Fibroblast of gingiva (primary cell): ENCODE measurements around the gene PRKCG.
A peak's percentile ranks its signal among the peaks of the same experiment; 100 is the strongest.

Experiments
- DNase-seq: peaks from one replicate; pipeline ENCODE4 v3.0.0-alpha.2; 2011; ENCODE audit warnings: low read depth

PRKCG gene

GRCh38 chr19:53872762-53873161 is 9.2 kb upstream of the PRKCG start:
- DNase-seq: no peak

GRCh38 chr19:53873773-53874605 is 8.0 kb upstream of the PRKCG start:
- DNase-seq: no peak

GRCh38 chr19:53874606-53874990 is 7.4 kb upstream of the PRKCG start:
- DNase-seq: no peak

GRCh38 chr19:53875602-53876325 is 6.2 kb upstream of the PRKCG start:
- no peak for DNase-seq

- no peak for DNase-seq
Observed at GRCh38 chr19:53876651-53877224, 5.3 kb upstream of the PRKCG start.

GRCh38 chr19:53877361-53877766 is 4.6 kb upstream of the PRKCG start:
- no peak for DNase-seq

GRCh38 chr19:53878776-53879139 is 3.2 kb upstream of the PRKCG start:
- no peak for DNase-seq

- peak; percentile 90 for DNase-seq
Observed at GRCh38 chr19:53879140-53880081, 2.6 kb upstream of the PRKCG start.

GRCh38 chr19:53880711-53881481 is 1.1 kb upstream of the PRKCG start:
- no peak for DNase-seq

GRCh38 chr19:53882391-53883050 is 524 bp downstream of the PRKCG start:
- no peak for DNase-seq

GRCh38 chr19:53883231-53883661 is 1.2 kb downstream of the PRKCG start:
- DNase-seq: no peak

- no peak for DNase-seq
Observed at GRCh38 chr19:53883741-53884140, 1.7 kb downstream of the PRKCG start.

- DNase-seq: no peak
Observed at GRCh38 chr19:53884256-53884655, 2.3 kb downstream of the PRKCG start.

GRCh38 chr19:53885036-53885435 is 3.0 kb downstream of the PRKCG start:
- no peak for DNase-seq

- DNase-seq: no peak
Observed at GRCh38 chr19:53892301-53892980, 10.4 kb downstream of the PRKCG start.

GRCh38 chr19:53892981-53893325 is 11.0 kb downstream of the PRKCG start:
- no peak for DNase-seq

GRCh38 chr19:53894707-53895106 is 12.7 kb downstream of the PRKCG start:
- DNase-seq: no peak

GRCh38 chr19:53896682-53897081 is 14.7 kb downstream of the PRKCG start:
- DNase-seq: no peak

GRCh38 chr19:53897459-53897858 is 15.5 kb downstream of the PRKCG start:
- no peak for DNase-seq

GRCh38 chr19:53898166-53898565 is 16.2 kb downstream of the PRKCG start:
- no peak for DNase-seq
